HG02759 (cell line): Measurements from ENCODE around the gene SLC12A9.

Source experiments
- ATAC-seq: cut with Tn5 transposase; IDR thresholded peaks from one replicate; pipeline ENCODE4 v1.9.1; 2021; ENCODE audit warnings: mild to moderate bottlenecking, moderate library complexity; ENCODE audit not compliant: unreplicated experiment

Gene SLC12A9

DNA sequence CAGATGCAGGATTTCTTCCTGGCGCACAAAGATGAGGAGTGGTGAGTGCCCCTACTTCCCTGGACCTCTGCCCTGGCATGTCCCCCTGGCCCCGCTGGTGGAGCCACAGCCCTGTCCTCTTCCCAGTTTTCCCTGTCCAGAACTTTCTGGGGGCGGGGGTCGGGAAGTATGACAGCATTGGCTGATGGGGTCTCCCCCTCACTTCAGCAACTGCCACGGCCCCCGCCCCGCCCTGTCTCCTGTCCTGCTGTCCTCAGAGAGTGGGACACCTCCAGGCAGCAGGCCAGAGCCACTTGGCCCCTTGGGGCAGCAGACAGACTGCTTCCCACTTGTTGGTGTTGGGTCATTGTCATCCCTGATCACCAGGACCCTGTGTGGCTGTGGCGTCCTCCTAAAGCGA is 29.7 kb downstream of the SLC12A9 start:
- ATAC-seq, result no peak

DNA sequence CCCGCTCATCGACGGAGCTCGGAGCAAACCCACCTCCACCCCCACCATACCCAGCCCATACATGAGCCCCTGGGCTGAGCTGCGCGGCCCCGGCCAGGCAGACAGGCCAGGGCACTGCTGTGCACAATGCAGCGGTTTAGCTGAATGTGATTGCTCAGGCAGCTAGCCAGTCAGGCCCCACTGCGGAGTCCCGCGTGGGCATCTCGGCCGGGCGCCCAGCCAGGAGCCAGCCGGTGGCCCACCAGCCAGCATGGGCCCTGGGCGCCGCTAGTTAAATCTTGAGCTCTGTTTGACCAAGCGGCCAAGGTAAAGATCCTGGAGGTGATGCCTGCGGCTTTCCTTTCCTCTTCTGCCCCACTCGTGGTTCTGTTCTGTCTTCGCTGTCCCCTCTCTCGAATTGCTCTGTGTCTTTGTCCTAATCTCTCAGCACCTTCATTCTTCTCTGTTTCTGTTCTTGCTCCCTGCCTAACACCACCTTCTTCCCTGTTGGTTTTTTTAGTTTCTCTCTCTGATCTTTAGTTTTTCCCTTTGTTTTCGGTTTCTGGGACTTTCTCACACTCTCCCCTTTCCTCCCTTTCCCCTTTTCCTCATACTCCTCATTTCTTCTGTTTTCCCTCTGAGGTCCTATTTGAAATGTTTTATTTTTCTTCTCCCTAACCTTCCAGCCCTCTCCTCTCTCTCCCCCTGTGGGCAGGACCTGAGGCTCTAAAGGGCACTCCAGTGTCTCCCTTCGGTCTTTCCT is 30.4 kb downstream of the SLC12A9 start:
- ATAC-seq, result no peak

DNA sequence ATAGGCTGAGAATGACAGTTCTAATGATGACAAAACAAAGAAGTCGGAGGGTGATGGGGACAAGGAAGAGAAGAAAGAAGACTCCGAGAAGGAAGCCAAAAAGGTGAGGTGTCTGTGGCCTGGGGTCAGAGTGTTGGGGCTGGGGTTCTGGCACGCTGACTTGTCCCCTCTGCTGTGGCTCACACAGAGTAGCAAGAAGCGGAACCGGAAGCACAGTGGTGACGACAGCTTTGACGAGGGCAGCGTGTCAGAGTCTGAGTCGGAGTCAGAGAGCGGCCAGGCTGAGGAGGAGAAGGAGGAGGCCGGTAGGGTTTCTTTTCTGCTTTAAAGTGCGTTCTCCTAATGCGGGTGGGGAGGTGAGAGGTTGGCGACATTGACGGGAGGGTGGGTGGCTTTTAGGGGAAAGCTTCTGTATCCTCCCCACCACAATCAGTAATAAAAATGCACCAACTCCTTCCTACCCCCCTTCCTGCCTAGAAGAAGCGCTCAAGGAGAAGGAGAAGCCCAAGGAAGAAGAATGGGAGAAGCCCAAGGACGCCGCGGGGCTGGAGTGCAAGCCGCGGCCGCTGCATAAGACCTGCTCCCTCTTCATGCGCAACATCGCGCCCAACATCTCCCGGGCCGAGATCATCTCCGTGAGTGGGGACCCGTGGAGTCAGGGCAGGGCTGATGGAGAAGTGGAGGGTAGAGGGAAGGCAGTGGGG is 32.4 kb downstream of the SLC12A9 start:
- ATAC-seq, result no peak

DNA sequence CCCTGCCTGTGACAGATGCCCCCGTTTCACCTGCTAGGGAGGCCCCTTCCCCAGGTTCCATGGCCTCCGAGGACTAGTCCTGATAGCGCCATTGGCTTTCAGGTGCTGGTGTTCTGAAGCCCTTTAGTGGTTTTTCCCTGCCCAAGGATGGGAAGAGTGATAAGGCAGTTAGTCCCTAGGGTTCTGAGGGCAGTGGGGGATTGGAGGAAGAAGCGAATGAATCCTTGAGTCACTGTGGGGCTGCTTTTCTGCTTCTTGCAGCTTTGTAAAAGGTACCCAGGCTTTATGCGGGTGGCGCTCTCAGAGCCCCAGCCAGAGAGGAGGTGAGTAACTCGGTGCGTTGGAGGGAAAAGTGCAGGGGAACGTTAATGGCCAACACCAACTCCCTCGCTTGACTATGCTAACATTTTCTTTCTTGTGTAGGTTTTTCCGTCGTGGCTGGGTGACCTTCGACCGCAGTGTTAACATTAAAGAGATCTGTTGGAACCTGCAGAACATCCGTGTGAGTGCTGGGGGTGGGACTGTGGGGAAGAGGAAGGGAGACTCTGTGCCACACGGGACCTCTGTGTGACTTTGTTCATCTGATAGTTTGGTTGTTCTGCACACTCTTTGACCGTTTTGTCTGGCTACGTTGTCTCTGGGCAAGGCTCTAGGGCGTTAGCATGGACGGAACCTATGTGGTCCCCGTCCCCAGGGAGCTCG is 33.1 kb downstream of the SLC12A9 start:
- no peak for ATAC-seq

DNA sequence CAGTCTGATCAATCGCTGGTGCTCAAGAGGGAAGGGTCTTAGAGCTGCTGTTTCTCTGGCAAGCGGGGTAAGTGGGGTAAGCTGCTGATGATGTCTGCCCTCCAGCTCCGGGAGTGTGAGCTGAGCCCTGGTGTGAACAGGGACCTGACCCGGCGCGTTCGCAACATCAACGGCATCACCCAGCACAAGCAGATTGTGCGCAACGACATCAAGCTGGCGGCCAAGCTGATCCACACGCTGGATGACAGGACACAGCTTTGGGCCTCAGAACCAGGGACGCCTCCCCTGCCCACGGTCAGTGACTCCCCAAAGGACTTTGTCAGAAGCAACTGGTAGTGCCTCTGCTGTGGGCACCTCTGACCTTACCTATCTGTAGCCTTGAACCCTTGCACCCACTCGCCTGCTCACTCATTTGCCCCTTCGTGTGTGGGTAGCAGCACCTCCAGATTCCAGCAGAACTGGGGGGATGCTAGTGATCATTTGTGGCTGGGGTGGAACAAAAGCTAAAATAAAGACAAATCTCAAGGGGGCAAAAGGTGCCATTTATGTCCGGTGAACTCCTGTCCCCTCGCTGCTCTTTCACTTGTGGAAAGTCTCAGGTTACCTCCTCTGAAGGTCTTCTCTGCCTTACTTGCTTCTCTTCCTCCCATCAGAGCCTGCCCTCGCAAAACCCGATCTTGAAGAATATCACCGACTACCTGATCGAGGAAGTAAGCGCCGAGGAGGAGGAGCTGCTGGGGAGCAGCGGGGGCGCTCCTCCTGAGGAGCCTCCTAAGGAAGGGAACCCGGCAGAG is 33.8 kb downstream of the SLC12A9 start:
- no peak for ATAC-seq

DNA sequence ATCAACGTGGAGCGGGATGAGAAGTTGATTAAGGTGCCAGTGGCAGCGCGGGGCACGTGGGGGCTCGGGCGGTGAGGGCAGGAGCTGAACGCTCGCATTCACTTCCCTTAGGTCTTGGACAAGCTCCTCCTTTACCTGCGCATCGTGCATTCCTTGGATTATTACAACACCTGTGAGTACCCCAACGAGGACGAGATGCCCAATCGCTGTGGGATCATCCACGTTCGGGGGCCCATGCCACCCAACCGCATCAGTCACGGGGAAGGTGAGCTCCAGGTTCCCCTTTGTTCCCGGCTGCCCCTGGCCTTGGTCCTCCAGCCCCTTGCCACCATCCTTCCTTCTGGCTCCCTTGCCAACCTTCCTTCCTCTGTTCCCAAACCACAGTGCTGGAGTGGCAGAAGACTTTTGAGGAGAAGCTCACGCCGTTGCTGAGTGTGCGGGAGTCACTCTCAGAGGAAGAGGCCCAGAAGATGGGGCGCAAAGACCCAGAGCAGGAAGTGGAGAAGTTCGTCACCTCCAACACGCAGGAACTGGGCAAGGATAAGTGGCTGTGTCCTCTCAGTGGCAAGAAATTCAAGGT is 34.5 kb downstream of the SLC12A9 start:
- ATAC-seq, result no peak

DNA sequence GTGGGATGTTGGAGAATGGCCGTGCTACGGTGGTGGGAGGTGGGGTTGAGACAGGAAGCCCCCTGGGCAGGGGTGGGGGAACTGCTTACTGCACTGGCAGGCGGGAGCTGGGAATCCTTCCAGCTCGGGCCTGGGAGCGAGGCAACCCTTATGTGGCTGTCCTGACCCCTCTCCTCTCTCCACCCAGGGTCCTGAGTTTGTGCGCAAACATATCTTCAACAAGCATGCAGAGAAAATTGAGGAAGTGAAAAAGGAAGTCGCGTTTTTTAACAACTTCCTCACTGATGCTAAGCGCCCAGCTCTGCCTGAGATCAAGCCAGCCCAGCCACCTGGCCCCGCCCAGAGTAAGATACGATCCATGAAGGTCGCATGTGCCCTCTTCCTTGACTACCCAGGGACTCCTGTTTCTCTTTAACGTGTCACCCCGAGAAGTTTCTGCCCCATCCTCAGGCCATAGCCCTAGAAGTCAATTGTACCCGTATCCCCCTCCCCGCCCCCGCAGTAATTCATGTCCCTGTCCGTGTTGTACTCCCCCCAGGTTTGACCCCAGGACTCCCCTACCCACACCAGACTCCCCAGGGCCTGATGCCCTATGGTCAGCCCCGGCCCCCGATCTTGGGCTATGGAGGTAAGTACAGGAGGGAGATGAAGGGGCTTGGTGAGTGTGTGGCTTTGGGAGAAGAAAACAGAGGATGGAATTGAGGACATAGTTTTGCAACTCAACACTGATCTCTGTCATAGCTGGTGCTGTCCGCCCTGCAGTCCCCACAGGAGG is 35.2 kb downstream of the SLC12A9 start:
- ATAC-seq, result peak; percentile 43

DNA sequence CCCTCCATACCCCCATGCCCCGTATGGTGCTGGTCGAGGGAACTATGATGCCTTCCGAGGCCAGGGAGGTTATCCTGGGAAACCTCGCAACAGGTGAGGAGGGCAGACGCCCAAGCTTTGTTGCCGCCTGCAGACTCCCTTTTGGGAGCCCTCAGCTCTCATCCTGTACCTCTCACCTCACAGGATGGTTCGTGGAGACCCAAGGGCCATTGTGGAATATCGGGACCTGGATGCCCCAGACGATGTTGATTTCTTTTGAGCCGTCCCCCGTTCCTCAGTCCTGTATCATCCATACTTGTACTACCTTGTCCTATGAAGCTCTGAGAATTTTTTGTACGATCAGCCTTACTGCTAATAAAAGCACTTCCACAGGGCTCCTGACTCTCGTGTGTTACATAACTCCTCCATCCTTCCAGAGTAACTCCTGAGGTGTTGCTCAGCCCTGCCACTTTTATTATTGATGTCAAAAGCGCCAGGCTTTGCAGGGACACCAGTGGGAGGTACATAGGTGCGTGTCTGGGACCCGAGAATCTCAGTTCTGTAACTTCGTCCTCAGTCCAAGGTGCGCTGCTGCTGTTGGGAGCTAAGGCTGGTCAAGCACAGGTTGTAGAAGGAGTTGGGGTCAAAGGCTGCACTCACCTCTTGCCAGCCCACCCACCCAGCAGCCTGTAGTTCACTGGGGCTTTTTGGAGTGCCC is 35.9 kb downstream of the SLC12A9 start:
- ATAC-seq, result no peak

DNA sequence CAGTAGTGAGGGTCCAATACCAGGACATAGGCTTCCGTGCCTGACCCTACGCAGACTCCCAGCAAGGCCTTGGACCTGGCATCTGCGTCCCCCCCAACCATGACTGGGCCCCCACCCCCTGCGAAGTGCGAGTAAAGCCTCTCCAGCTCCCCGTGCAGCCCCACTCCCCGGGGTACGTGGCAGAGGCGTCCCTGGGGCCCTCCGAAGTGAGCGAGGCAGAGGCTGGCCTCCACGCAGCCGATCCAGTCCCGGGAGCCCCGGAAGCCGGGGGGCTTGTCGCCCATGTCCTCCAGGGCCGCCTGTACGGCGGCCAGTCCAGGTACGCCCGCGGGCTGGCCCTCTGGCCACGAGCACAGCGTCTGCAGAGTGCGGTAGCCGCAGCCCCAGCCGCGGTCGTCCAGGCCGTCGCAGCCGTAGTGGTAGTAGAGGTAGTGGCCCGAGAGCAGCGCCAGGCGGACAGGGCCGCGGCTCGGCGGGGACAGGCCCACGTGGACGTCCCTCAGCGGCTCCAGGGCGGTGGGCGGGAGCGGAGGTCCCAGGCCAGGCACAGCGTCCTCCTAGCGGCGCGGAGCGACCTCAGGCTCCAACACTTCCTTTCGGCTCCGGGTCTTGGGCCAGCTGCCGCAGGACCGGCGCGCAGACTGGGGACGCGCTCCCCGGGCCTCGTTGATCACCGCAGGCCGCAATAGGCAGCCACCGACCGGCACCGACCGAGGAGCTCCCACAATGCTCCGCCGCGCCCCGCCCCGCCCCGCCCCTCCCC is 36.7 kb downstream of the SLC12A9 start, which contains the start of gene UFSP1:
Gene UFSP1 (minus strand): TSS at position 728 of the 763 bp plus-strand sequence. CDS start 444 bp downstream, at position 284.
- peak; percentile 29 for ATAC-seq

DNA sequence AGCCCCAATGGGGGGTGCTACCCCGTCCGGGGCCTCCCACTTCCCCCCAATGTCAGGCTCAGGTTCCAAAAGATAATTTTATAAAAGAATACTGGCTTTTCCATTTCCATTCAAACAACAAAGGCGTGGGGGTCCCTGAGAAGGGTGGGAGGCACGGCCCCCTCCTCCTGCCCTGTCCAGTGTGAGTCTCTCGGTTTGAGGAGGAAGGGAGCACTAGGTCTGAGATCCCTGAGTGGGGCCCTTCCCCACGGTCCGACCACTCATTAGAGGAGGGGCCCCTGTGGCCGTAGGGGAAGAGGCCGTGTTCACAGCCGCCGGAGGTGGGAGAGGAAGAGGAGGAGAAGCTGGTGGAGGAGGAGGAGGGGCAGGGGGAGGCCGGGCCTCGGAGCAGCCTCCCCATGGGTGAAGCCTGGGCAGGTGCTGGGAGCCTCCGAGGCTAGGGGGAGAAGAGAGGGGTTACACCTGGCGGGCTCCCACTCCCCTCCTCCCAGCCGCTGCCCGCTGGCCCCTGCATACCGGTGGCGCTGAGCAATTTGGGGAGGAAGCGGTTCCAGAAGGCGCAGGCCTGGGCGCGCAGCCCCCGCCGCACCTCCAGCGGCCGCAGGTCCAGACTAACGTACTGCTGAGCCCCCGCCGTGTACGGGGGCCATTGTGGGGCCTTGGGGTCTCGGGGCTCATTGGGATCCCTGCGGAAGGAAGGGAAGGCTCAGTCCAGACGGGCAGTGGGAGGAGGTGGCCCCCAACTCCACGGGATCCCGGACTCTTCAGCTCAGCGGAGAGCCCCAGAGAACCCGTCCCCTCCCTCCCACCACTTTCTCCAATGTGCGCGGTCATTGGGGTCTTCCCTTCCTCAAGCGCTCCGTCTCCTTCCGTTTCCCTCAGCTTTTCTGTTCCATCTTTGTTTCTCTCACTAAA is 38.4 kb downstream of the SLC12A9 start:
- ATAC-seq, result no peak

DNA sequence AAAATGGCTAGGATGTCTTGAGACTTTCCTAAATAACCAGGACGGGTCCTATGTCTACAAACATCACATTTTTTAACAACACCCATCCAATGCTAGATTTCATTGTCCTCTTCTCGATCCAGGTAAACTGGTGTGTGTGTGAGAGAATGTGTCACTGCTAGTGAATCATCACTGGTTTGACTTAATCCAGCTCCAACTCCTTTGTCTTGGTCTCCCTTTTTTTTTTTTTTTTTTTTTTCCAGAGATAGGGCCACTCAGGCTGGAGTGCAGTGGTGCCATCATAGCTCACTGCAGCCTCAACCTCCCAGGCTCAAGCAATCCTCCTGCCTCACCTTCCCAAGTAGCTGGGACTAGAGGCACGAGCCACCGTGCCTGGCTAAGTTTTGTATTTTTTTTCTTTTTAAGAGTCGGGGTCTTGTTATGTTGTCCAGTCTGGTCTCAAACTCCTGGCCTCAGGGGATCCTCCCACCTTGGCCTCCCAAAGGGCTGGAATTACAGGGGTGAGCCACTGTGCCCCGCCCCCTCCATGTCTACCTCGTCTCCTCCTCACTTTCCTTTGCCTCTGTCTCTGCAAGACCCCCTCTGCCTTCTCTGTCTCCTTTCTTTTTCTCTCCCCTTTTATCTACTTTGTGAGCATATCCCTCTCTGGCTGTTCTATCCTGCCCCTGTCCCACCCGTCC is 39.2 kb downstream of the SLC12A9 start:
- no peak for ATAC-seq

DNA sequence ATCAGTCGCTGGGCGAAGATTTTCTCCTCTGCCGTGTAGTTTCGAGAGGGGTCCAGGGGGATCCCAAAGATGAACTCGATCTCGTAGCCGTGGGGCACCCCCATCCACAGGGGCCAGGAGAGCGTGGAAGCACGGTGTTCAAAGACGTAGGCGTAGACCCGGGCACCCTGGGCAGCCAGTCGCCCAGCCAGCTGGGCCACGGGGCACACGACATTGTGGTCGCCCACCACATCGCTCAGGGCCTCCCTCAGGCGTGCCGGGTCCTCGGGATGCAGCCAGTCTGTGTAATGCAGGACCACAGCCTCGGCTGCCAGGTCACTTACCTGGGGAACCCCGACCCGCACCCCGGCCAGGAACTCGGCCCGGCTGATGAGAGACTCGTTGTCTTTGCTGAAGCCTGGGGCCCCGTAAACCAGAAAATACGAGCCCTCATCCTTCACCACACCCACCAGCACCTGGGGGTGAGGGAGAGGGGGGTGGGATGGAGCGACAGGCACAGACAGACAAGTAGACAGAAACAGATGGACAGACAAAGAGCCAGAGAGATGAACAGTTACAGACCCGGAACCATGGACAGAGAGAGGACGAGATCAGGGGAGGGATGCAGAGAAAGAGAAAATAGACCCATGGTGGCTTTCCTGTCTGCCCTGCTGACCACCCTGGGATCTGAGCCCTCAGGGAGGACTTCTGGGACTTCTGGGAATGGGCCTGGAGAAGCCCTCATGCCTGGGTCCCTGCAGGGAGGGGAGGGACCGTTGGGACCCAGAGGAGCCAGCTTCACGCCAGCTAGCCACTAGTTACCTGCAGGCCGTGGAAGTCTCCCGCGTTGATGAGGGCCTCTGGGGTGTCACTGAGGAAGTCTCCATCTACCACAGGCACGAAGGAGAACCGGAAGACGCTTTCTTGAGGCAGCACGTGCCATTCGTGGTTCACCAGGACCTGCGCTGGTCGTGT is 40.1 kb downstream of the SLC12A9 start:
- no peak for ATAC-seq

DNA sequence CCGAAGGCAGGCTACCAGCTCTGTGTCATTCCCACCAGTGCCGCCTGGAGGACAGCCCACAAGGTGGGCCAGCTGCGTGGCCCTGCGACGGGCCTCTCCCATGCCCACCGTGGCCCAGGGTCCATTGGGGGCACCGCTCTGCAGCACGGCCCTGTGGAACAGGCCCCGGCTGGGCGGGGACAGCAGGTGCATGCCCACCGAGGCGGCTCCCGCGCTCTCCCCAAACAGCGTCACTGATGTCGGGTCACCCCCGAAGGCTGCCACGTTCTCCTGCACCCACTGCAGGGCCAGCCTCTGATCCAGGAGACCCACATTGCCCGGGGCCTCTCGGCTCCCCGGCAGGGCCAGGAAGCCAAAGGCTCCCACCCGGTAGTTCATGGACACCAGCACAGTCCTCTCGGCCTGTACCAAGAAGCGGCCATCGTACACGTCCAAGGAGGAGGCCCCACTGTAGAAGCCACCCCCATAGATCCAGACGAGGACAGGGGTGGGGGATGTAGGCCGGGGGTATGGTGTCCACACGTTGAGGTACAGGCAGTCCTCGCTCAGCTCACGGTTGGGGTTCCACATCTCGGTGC is 40.9 kb downstream of the SLC12A9 start:
- ATAC-seq, result no peak

DNA sequence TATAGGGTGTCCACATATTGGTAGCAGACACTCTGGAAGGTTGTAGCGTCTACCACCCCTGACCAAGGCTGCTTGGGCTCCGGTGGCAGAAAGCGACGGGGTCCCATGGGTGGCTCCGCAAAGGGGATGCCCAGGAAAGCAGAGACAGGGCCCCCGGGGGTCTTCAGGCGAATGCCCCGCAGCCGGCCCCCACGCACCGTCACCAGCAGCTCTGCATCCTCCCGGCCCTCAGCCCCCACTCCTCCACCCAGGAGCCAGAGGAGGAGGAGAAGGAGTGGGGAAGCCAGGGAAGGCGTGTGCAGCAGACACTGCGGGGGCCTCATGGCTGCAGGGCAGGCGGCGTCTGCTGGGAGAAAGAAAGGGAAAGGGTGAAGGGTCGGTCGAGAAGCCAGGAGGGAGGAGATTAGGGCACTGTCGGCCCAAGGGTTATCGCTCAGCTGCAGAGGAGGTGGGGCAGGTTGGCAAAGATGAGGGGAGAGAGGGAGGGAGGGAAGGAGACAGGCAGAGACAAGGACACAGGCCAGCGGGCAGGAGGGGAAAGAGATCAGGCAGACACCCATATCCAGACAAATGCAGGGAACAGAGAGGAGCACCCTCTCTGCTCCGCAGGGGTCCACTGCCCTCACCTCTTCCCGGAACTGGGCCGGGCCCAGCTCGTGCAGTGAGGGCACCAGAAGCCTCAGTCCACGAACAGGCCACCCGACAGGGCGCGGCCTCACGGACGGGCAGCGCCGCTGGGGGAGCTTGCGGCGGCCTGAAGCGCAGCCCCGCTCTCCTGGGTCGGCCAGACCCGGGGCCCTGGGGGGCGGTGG is 41.6 kb downstream of the SLC12A9 start:
- no peak for ATAC-seq
